Breast epithelium (tissue), 3 donors: ENCODE measurements around the gene GLIS2.

ENCODE experiments used
- CTCF ChIP-seq, 3 donors: fragments of 450-650 bp; IDR thresholded peaks; one replicate each; pipeline ENCODE4 v1.5.1; 2016 to 2017; ENCODE audit warnings: antibody characterized with exemption in 3 of 3, mild to moderate bottlenecking in 3 of 3, moderate library complexity in 3 of 3
- POLR2A ChIP-seq: fragments of 450-650 bp; IDR thresholded peaks from one replicate; pipeline ENCODE4 v1.6.1; 2016; ENCODE audit warnings: antibody characterized with exemption, mild to moderate bottlenecking, moderate library complexity

- no peak for TF ChIP-seq CTCF (IDR thresholded peaks at IDR 0.05)
- no peak for TF ChIP-seq POLR2A
Measured at GRCh38 chr16:4295581-4295980, 20.3 kb upstream of the GLIS2 start.
